ENCODE data around the gene SETD2. TPM values are rescaled to one million over a fixed set of nuclear protein-coding genes. Genes with fewer than 3 reads are reported as not detected.

Gene SETD2
- total and polyA plus RNA-seq, 2 experiments from 2014 or later, result 16.7 to 45.2 TPM

- TF ChIP-seq, protein P1, sequence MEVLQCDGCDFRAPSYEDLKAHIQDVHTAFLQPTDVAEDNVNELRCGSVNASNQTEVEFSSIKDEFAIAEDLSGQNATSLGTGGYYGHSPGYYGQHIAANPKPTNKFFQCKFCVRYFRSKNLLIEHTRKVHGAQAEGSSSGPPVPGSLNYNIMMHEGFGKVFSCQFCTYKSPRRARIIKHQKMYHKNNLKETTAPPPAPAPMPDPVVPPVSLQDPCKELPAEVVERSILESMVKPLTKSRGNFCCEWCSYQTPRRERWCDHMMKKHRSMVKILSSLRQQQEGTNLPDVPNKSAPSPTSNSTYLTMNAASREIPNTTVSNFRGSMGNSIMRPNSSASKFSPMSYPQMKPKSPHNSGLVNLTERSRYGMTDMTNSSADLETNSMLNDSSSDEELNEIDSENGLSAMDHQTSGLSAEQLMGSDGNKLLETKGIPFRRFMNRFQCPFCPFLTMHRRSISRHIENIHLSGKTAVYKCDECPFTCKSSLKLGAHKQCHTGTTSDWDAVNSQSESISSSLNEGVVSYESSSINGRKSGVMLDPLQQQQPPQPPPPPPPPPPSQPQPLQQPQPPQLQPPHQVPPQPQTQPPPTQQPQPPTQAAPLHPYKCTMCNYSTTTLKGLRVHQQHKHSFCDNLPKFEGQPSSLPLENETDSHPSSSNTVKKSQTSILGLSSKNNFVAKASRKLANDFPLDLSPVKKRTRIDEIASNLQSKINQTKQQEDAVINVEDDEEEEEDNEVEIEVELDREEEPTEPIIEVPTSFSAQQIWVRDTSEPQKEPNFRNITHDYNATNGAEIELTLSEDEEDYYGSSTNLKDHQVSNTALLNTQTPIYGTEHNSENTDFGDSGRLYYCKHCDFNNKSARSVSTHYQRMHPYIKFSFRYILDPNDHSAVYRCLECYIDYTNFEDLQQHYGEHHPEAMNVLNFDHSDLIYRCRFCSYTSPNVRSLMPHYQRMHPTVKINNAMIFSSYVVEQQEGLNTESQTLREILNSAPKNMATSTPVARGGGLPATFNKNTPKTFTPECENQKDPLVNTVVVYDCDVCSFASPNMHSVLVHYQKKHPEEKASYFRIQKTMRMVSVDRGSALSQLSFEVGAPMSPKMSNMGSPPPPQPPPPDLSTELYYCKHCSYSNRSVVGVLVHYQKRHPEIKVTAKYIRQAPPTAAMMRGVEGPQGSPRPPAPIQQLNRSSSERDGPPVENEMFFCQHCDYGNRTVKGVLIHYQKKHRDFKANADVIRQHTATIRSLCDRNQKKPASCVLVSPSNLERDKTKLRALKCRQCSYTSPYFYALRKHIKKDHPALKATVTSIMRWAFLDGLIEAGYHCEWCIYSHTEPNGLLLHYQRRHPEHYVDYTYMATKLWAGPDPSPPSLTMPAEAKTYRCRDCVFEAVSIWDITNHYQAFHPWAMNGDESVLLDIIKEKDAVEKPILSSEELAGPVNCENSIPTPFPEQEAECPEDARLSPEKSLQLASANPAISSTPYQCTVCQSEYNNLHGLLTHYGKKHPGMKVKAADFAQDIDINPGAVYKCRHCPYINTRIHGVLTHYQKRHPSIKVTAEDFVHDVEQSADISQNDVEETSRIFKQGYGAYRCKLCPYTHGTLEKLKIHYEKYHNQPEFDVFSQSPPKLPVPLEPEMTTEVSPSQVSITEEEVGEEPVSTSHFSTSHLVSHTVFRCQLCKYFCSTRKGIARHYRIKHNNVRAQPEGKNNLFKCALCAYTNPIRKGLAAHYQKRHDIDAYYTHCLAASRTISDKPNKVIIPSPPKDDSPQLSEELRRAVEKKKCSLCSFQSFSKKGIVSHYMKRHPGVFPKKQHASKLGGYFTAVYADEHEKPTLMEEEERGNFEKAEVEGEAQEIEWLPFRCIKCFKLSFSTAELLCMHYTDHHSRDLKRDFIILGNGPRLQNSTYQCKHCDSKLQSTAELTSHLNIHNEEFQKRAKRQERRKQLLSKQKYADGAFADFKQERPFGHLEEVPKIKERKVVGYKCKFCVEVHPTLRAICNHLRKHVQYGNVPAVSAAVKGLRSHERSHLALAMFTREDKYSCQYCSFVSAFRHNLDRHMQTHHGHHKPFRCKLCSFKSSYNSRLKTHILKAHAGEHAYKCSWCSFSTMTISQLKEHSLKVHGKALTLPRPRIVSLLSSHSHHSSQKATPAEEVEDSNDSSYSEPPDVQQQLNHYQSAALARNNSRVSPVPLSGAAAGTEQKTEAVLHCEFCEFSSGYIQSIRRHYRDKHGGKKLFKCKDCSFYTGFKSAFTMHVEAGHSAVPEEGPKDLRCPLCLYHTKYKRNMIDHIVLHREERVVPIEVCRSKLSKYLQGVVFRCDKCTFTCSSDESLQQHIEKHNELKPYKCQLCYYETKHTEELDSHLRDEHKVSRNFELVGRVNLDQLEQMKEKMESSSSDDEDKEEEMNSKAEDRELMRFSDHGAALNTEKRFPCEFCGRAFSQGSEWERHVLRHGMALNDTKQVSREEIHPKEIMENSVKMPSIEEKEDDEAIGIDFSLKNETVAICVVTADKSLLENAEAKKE (CRISPR knock-in tag; IDR thresholded peaks at IDR 0.05), result no peak
- TF ChIP-seq EZH2 (IDR thresholded peaks at IDR 0.05; ENCODE audit: low read depth, unreplicated experiment), result no peak
Observed at GRCh38 chr3:47057212-47057671, 106.7 kb downstream of the SETD2 start (continued).

GRCh38 chr3:47056705-47057104, 107.2 kb downstream of the SETD2 start:
- DNase-seq (ENCODE audit: low spot score) (no peak), ATAC-seq (no peak)
- no peak overlapping the region for H3K4me2 ChIP-seq
- H3K4me1 ChIP-seq (ENCODE audit: insufficient read depth), result no peaks in the 10 kb centered on the region
- peaks cover 5% of the 10 kb centered on the region for H3K36me3 ChIP-seq (ENCODE audit: insufficient read depth)
- H3K36me3 Mint-ChIP-seq (ENCODE audit: low read depth), result peaks cover 20% of the 10 kb centered on the region
- peaks cover 9% of the 10 kb centered on the region; the same call in 1 of the 2 replicates for H4K20me1 ChIP-seq (replicated peaks; ENCODE audit: insufficient read depth)
- H3K27me3 ChIP-seq (ENCODE audit: insufficient read depth), result no peaks in the 10 kb centered on the region
- no peaks in the 10 kb centered on the region for H3F3A ChIP-seq (replicated peaks; ENCODE audit: low read depth)
- H3K27ac Mint-ChIP-seq, result no peak overlapping the region
- H3K9me3 Mint-ChIP-seq, result no peaks in the 10 kb centered on the region
- peaks cover 38% of the 10 kb centered on the region for H3K79me2 ChIP-seq (replicated peaks; ENCODE audit: insufficient read depth)
- no peaks in the 10 kb centered on the region for H3K27me3 Mint-ChIP-seq (ENCODE audit: insufficient read depth, low read depth, poor library complexity)
- no peaks in the 10 kb centered on the region for H3K9me2 ChIP-seq (ENCODE audit: insufficient read depth)
- H3K27ac ChIP-seq (ENCODE audit: low read depth), result no peak overlapping the region
- H3K4me3 ChIP-seq, result no peak overlapping the region
- H3K4me3 Mint-ChIP-seq, result no peak overlapping the region
- no peaks in the 10 kb centered on the region for H3K4me1 Mint-ChIP-seq
- no peak overlapping the region for H2AFZ ChIP-seq
- TF ChIP-seq CREB1 (CRISPR knock-in tag; IDR thresholded peaks at IDR 0.05; ENCODE audit: low read depth), result no peak
- no peak for TF ChIP-seq NANOG (IDR thresholded peaks at IDR 0.05; ENCODE audit: borderline replicate concordance)
- TF ChIP-seq, protein P2, sequence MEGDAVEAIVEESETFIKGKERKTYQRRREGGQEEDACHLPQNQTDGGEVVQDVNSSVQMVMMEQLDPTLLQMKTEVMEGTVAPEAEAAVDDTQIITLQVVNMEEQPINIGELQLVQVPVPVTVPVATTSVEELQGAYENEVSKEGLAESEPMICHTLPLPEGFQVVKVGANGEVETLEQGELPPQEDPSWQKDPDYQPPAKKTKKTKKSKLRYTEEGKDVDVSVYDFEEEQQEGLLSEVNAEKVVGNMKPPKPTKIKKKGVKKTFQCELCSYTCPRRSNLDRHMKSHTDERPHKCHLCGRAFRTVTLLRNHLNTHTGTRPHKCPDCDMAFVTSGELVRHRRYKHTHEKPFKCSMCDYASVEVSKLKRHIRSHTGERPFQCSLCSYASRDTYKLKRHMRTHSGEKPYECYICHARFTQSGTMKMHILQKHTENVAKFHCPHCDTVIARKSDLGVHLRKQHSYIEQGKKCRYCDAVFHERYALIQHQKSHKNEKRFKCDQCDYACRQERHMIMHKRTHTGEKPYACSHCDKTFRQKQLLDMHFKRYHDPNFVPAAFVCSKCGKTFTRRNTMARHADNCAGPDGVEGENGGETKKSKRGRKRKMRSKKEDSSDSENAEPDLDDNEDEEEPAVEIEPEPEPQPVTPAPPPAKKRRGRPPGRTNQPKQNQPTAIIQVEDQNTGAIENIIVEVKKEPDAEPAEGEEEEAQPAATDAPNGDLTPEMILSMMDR (conservative IDR thresholded peaks at IDR 0.05; ENCODE audit: low read depth in 2 of 2), result no peak
- TF ChIP-seq POLR2AphosphoS5 (IDR thresholded peaks at IDR 0.05; ENCODE audit: low read depth), result no peak
- TF ChIP-seq ZNF331 (CRISPR knock-in tag; IDR thresholded peaks at IDR 0.05; ENCODE audit: low read depth), result no peak
- TF ChIP-seq, protein P1 (CRISPR knock-in tag; IDR thresholded peaks at IDR 0.05), result no peak

Measured in GM23338 (cell line).